Measurements from ENCODE around the gene TMEM185A. TPM values are rescaled to one million over a fixed set of nuclear protein-coding genes. Genes with fewer than 3 reads are reported as not detected.
"Not testable (repeated sequence)": the region's sequence is repeated elsewhere in the genome, so short reads cannot be mapped to it uniquely, and the experiment has no call there.

Gene TMEM185A
- total RNA-seq, 1 experiment from 2014 or later: 15.2 TPM

- H3K4me2 ChIP-seq (ENCODE audit: low read length); ATAC-seq; H3K9ac ChIP-seq (ENCODE audit: low read length); H3K4me1 ChIP-seq (ENCODE audit: control insufficient read depth in 1 of 2, insufficient read depth in 2 of 2, low read length in 2 of 2); H3K4me3 ChIP-seq (replicated peaks in 1 of 2; ENCODE audit: low read depth in 1 of 2, low read length in 2 of 2); CTCF ChIA-PET; POLR2A ChIA-PET; H3K27ac ChIP-seq (ENCODE audit: low read depth, low read length); BruUV-seq (replicated peaks); H3K27me3 ChIP-seq (ENCODE audit: insufficient read depth, low read length); H2AFZ ChIP-seq (ENCODE audit: low read depth, low read length, poor library complexity, severe bottlenecking); RAD21 ChIA-PET (ENCODE audit: low non-redundant PET in 1 of 2, low total read pairs in 2 of 2, uncharacterized antibody in 2 of 2, unreplicated experiment in 2 of 2); H3K9me3 ChIP-seq (ENCODE audit: control insufficient read depth in 1 of 2, insufficient read depth in 1 of 2, low read depth in 1 of 2, low read length in 2 of 2); H3K9me2 ChIP-seq (ENCODE audit: insufficient read depth); H4K20me1 ChIP-seq (ENCODE audit: insufficient read depth); H3K79me2 ChIP-seq (ENCODE audit: insufficient read depth, low read length); H3K36me3 ChIP-seq (ENCODE audit: control insufficient read depth in 1 of 2, insufficient read depth in 2 of 2, low read length in 2 of 2); intact Hi-C loops (cut with micrococcal nuclease); DNase-seq (ENCODE audit: low read depth, low spot score): not testable (repeated sequence)
Measured at GRCh38 chrX:149555251-149555650, 76.3 kb downstream of the TMEM185A start.

GRCh38 chrX:149551939-149552248 is 79.7 kb downstream of the TMEM185A start:
- H3K27ac ChIP-seq (ENCODE audit: low read depth, low read length); H3K36me3 ChIP-seq (ENCODE audit: control insufficient read depth in 1 of 2, insufficient read depth in 2 of 2, low read length in 2 of 2); H3K4me2 ChIP-seq (ENCODE audit: low read length); H3K9me3 ChIP-seq (ENCODE audit: control insufficient read depth in 1 of 2, insufficient read depth in 1 of 2, low read depth in 1 of 2, low read length in 2 of 2); POLR2A ChIA-PET; H4K20me1 ChIP-seq (ENCODE audit: insufficient read depth); H3K9me2 ChIP-seq (ENCODE audit: insufficient read depth); H3K79me2 ChIP-seq (ENCODE audit: insufficient read depth, low read length); H3K4me1 ChIP-seq (ENCODE audit: control insufficient read depth in 1 of 2, insufficient read depth in 2 of 2, low read length in 2 of 2); CTCF ChIA-PET; BruUV-seq (replicated peaks); H2AFZ ChIP-seq (ENCODE audit: low read depth, low read length, poor library complexity, severe bottlenecking); DNase-seq (ENCODE audit: low read depth, low spot score); ATAC-seq; H3K9ac ChIP-seq (ENCODE audit: low read length); intact Hi-C loops (cut with micrococcal nuclease); H3K4me3 ChIP-seq (replicated peaks in 1 of 2; ENCODE audit: low read depth in 1 of 2, low read length in 2 of 2); RAD21 ChIA-PET (ENCODE audit: low non-redundant PET in 1 of 2, low total read pairs in 2 of 2, uncharacterized antibody in 2 of 2, unreplicated experiment in 2 of 2); H3K27me3 ChIP-seq (ENCODE audit: insufficient read depth, low read length): not testable (repeated sequence)

GRCh38 chrX:149551245-149551938 is 80.2 kb downstream of the TMEM185A start:
- DNase-seq (ENCODE audit: low read depth, low spot score); RAD21 ChIA-PET (ENCODE audit: low non-redundant PET in 1 of 2, low total read pairs in 2 of 2, uncharacterized antibody in 2 of 2, unreplicated experiment in 2 of 2); BruUV-seq (replicated peaks); CTCF ChIA-PET; ATAC-seq; H4K20me1 ChIP-seq (ENCODE audit: insufficient read depth); H3K79me2 ChIP-seq (ENCODE audit: insufficient read depth, low read length); POLR2A ChIA-PET; H3K9ac ChIP-seq (ENCODE audit: low read length); H3K27ac ChIP-seq (ENCODE audit: low read depth, low read length); H3K4me2 ChIP-seq (ENCODE audit: low read length); intact Hi-C loops (cut with micrococcal nuclease); H3K4me1 ChIP-seq (ENCODE audit: control insufficient read depth in 1 of 2, insufficient read depth in 2 of 2, low read length in 2 of 2); H3K4me3 ChIP-seq (replicated peaks in 1 of 2; ENCODE audit: low read depth in 1 of 2, low read length in 2 of 2); H3K27me3 ChIP-seq (ENCODE audit: insufficient read depth, low read length); H3K9me2 ChIP-seq (ENCODE audit: insufficient read depth); H2AFZ ChIP-seq (ENCODE audit: low read depth, low read length, poor library complexity, severe bottlenecking); H3K9me3 ChIP-seq (ENCODE audit: control insufficient read depth in 1 of 2, insufficient read depth in 1 of 2, low read depth in 1 of 2, low read length in 2 of 2); H3K36me3 ChIP-seq (ENCODE audit: control insufficient read depth in 1 of 2, insufficient read depth in 2 of 2, low read length in 2 of 2): not testable (repeated sequence)

GRCh38 chrX:149550454-149550853 is 81.1 kb downstream of the TMEM185A start:
- H2AFZ ChIP-seq (ENCODE audit: low read depth, low read length, poor library complexity, severe bottlenecking); RAD21 ChIA-PET (ENCODE audit: low non-redundant PET in 1 of 2, low total read pairs in 2 of 2, uncharacterized antibody in 2 of 2, unreplicated experiment in 2 of 2); ATAC-seq; H3K4me1 ChIP-seq (ENCODE audit: control insufficient read depth in 1 of 2, insufficient read depth in 2 of 2, low read length in 2 of 2); BruUV-seq (replicated peaks); CTCF ChIA-PET; H3K4me3 ChIP-seq (replicated peaks in 1 of 2; ENCODE audit: low read depth in 1 of 2, low read length in 2 of 2); H3K36me3 ChIP-seq (ENCODE audit: control insufficient read depth in 1 of 2, insufficient read depth in 2 of 2, low read length in 2 of 2); DNase-seq (ENCODE audit: low read depth, low spot score); H4K20me1 ChIP-seq (ENCODE audit: insufficient read depth); H3K9me3 ChIP-seq (ENCODE audit: control insufficient read depth in 1 of 2, insufficient read depth in 1 of 2, low read depth in 1 of 2, low read length in 2 of 2); H3K27ac ChIP-seq (ENCODE audit: low read depth, low read length); H3K9ac ChIP-seq (ENCODE audit: low read length); POLR2A ChIA-PET; H3K79me2 ChIP-seq (ENCODE audit: insufficient read depth, low read length); H3K4me2 ChIP-seq (ENCODE audit: low read length); H3K9me2 ChIP-seq (ENCODE audit: insufficient read depth); H3K27me3 ChIP-seq (ENCODE audit: insufficient read depth, low read length); intact Hi-C loops (cut with micrococcal nuclease): not testable (repeated sequence)

- intact Hi-C loops (cut with micrococcal nuclease); H3K36me3 ChIP-seq (ENCODE audit: control insufficient read depth in 1 of 2, insufficient read depth in 2 of 2, low read length in 2 of 2); H3K27ac ChIP-seq (ENCODE audit: low read depth, low read length); H3K9me2 ChIP-seq (ENCODE audit: insufficient read depth); ATAC-seq; BruUV-seq (replicated peaks); H4K20me1 ChIP-seq (ENCODE audit: insufficient read depth); H2AFZ ChIP-seq (ENCODE audit: low read depth, low read length, poor library complexity, severe bottlenecking); DNase-seq (ENCODE audit: low read depth, low spot score); H3K27me3 ChIP-seq (ENCODE audit: insufficient read depth, low read length); H3K4me2 ChIP-seq (ENCODE audit: low read length); H3K4me3 ChIP-seq (replicated peaks in 1 of 2; ENCODE audit: low read depth in 1 of 2, low read length in 2 of 2); RAD21 ChIA-PET (ENCODE audit: low non-redundant PET in 1 of 2, low total read pairs in 2 of 2, uncharacterized antibody in 2 of 2, unreplicated experiment in 2 of 2); CTCF ChIA-PET; POLR2A ChIA-PET; H3K4me1 ChIP-seq (ENCODE audit: control insufficient read depth in 1 of 2, insufficient read depth in 2 of 2, low read length in 2 of 2); H3K9ac ChIP-seq (ENCODE audit: low read length); H3K9me3 ChIP-seq (ENCODE audit: control insufficient read depth in 1 of 2, insufficient read depth in 1 of 2, low read depth in 1 of 2, low read length in 2 of 2); H3K79me2 ChIP-seq (ENCODE audit: insufficient read depth, low read length): not testable (repeated sequence)
Measured at GRCh38 chrX:149549701-149550100, 81.9 kb downstream of the TMEM185A start, which contains the start of gene HSFX3. Gene HSFX3 (minus strand): TSS chrX:149549924. CDS start chrX:149549852, 72 bp downstream.
